Neural cell (in vitro differentiated cells): ENCODE results near the gene NOSTRIN.

Experiments used
- CTCF ChIP-seq: fragments of 450-650 bp; IDR thresholded peaks from 2 replicates; pipeline ENCODE4 v1.5.1; 2014; ENCODE audit warnings: antibody characterized with exemption, mild to moderate bottlenecking, moderate library complexity; ENCODE audit not compliant: poor library complexity, severe bottlenecking
- POLR2AphosphoS5 ChIP-seq: IDR thresholded peaks from 2 replicates; pipeline ENCODE4 v1.6.1; 2012
- RAD21 ChIP-seq: fragments of 450-650 bp; conservative IDR thresholded peaks from 2 replicates; pipeline ENCODE4 v1.6.1; 2014; ENCODE audit warnings: antibody characterized with exemption, mild to moderate bottlenecking, moderate library complexity
- REST ChIP-seq: IDR thresholded peaks from 2 replicates; pipeline ENCODE4 v1.6.1; 2012; ENCODE audit warnings: borderline replicate concordance
- SMC3 ChIP-seq: fragments of 450-650 bp; conservative IDR thresholded peaks from 2 replicates; pipeline ENCODE4 v1.6.1; 2014; ENCODE audit warnings: antibody characterized with exemption, mild to moderate bottlenecking, moderate library complexity; ENCODE audit not compliant: poor library complexity
- TAF1 ChIP-seq: IDR thresholded peaks from 2 replicates; pipeline ENCODE4 v1.6.1; 2012; ENCODE audit warnings: low read depth

GRCh38 chr2:168894101-168894500, 91.7 kb downstream of the NOSTRIN start:
- TF ChIP-seq CTCF (no peak), REST (no peak), POLR2AphosphoS5 (no peak), TAF1 (no peak), SMC3 (no peak), RAD21 (no peak)
